Thymus (tissue), 11 donors: ENCODE data around the gene SLC2A6. TPM values are rescaled to one million over a fixed set of nuclear protein-coding genes. Genes with fewer than 3 reads are reported as not detected.
A peak's percentile ranks its signal among the peaks of the same experiment; 100 is the strongest.

ENCODE experiments used
- DNase-seq, 9 donors: peaks; one replicate each; pipeline ENCODE4 v3.0.0-alpha.2; 2013; ENCODE audit warnings: low spot score in 9 of 9, low read depth in 6 of 9, missing footprints in 1 of 9
- H3K27ac ChIP-seq, 2 donors: one replicate each; pipeline ENCODE4 v1.5.1; 2013; ENCODE audit warnings: control low read depth in 1 of 2, low read depth in 1 of 2, low read length in 1 of 2, mild to moderate bottlenecking in 1 of 2, moderate library complexity in 1 of 2
- H3K27me3 ChIP-seq, 2 donors: one replicate each; pipeline ENCODE4 v1.5.1; 2013; ENCODE audit warnings: low read length in 1 of 2; ENCODE audit not compliant: control insufficient read depth in 2 of 2, insufficient read depth in 1 of 2
- H3K36me3 ChIP-seq, 2 donors: one replicate each; pipeline ENCODE4 v1.5.1; 2013; ENCODE audit warnings: low read length in 1 of 2, mild to moderate bottlenecking in 1 of 2, moderate library complexity in 1 of 2; ENCODE audit not compliant: control insufficient read depth in 2 of 2, insufficient read depth in 2 of 2
- H3K4me1 ChIP-seq, 2 donors: one replicate each; pipeline ENCODE4 v1.5.1; 2013; ENCODE audit warnings: low read length in 2 of 2; ENCODE audit not compliant: control insufficient read depth in 2 of 2, insufficient read depth in 2 of 2
- H3K4me3 ChIP-seq, 2 donors: one replicate each; pipeline ENCODE4 v1.5.1; 2013; ENCODE audit warnings: low read length in 2 of 2, control low read depth in 1 of 2, mild to moderate bottlenecking in 1 of 2
- H3K9me3 ChIP-seq, 2 donors: one replicate each; pipeline ENCODE4 v1.5.1; 2013; ENCODE audit warnings: low read length in 1 of 2, mild to moderate bottlenecking in 1 of 2; ENCODE audit not compliant: control insufficient read depth in 2 of 2, insufficient read depth in 1 of 2
- WGBS: extraction: QIAGEN DNeasy Blood & Tissue Kit; methylation state at CpG from one replicate; pipeline ENCODE4 v1.1.7; 2013; 5-methylcytosine and 5-hydroxymethylcytosine counted together
- polyA plus RNA-seq: library from polyadenylated mRNA; stranded (reverse); fragments of 200-250 nt; gene quantifications from one replicate; pipeline ENCODE4 v1.2.3, GENCODE V29; 2013
- total RNA-seq: library from RNA; stranded (reverse); fragments of 120-200 nt; gene quantifications from one replicate; pipeline ENCODE4 v1.2.4, GENCODE V29; 2013
- donor health status: healthy.

SLC2A6 gene
- total and polyA plus RNA-seq, 2 donors, result 2.0 to 5.5 TPM

GRCh38 chr9:133425049-133425632, 53.8 kb downstream of the SLC2A6 start:
- H3K9me3 ChIP-seq, result no peaks in the 10 kb centered on the region
- no peak overlapping the region for H3K27ac ChIP-seq
- peaks cover 31 to 50% of the 10 kb centered on the region in 2 donors for H3K27me3 ChIP-seq
- WGBS, result 96% methylated on average over 22 of the region's 22 CpGs
- no peaks in the 10 kb centered on the region for H3K36me3 ChIP-seq
- H3K4me1 ChIP-seq, result no peaks in the 10 kb centered on the region
- DNase-seq, result no peak
- no peak overlapping the region for H3K4me3 ChIP-seq

DNA sequence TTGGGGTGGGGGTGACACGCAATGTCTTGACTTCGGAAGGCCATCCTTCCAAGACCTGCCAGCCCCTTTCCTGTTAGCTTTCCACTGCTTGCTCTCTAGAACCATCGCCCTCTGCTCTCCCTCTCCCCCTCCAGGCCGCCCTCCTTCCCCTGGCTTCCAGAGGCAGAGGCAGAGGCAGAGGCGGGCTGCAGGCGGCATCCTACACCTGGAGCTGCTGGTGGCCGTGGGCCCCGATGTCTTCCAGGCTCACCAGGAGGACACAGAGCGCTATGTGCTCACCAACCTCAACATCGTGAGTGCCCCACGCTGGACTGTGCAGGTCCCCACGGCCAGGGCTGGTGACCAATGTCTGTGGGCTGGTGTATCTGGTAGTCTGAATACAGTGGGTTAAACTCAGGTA, 54.7 kb downstream of the SLC2A6 start:
- DNase-seq, result no peak
- WGBS, result 95% methylated on average over 12 of the region's 12 CpGs
- no peaks in the 10 kb centered on the region for H3K36me3 ChIP-seq
- no peak overlapping the region for H3K27ac ChIP-seq
- H3K4me1 ChIP-seq, result no peaks in the 10 kb centered on the region
- no peaks in the 10 kb centered on the region for H3K9me3 ChIP-seq
- peaks cover 23 to 40% of the 10 kb centered on the region in 2 donors for H3K27me3 ChIP-seq
- H3K4me3 ChIP-seq, result no peak overlapping the region

DNA sequence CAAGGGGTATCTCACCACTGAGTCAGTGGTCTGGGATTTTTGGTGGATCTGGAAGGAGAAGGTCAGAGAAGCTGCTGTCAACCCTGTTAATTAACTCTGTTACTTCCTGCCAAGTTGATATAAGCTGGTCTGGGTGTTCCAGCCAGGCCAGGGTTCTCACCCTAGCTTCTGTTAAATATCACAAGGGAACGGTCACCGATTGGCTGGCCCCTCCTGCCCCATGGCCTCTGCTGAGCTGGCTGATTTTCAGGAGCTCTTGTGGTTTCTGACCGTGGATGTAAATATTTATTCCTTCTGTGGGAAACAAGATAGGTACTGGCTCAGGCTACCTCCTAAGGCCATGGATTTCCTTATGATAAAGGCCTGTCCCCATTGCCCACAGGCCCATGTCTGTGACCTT, 55.7 kb downstream of the SLC2A6 start:
- Histone ChIP-seq H3K9me3 (peaks cover 0 to 9% of the 10 kb centered on the region in 2 donors), H3K36me3 (no peaks in the 10 kb centered on the region), H3K4me3 (no peak overlapping the region), H3K27ac (no peak overlapping the region), H3K4me1 (peaks cover 0 to 4% of the 10 kb centered on the region in 2 donors), H3K27me3 (peaks cover 16 to 33% of the 10 kb centered on the region in 2 donors)
- WGBS, result 95% methylated on average over 3 of the region's 3 CpGs
- no peak for DNase-seq

- 83% methylated on average over 23 of the region's 23 CpGs for WGBS
- H3K9me3 ChIP-seq, result peaks cover 0 to 12% of the 10 kb centered on the region in 2 donors
- H3K27me3 ChIP-seq, result peaks cover 3 to 19% of the 10 kb centered on the region in 2 donors
- H3K4me1 ChIP-seq, result peaks cover 3 to 13% of the 10 kb centered on the region in 2 donors
- H3K36me3 ChIP-seq, result no peaks in the 10 kb centered on the region
- peak in 1 of 9 donors; percentile 17 for DNase-seq
- no peak within 1 kb of the TSS for H3K4me3 ChIP-seq
- no peak within 1 kb of the TSS for H3K27ac ChIP-seq
These were observed 57.0 kb downstream of the SLC2A6 start, which contains the start of gene ADAMTS13 for GRCh38 chr9:133421615-133422542. Gene ADAMTS13, plus strand, starts transcription at chr9:133422367. Its CDS starts 77 bp downstream, at chr9:133422444.

Other genes starting within 250 kb of the SLC2A6 start
- gene ABO, start 203.9 kb downstream of the SLC2A6 start, total RNA-seq, result 0.14 TPM
- 1.3 TPM for gene ABO, start 203.9 kb downstream of the SLC2A6 start, polyA plus RNA-seq
- gene SURF6, start 142.9 kb downstream of the SLC2A6 start, total RNA-seq, result 13.6 TPM
- gene SURF6, start 142.9 kb downstream of the SLC2A6 start, polyA plus RNA-seq, result 17.2 TPM
- gene MED22, start 131.0 kb downstream of the SLC2A6 start, total RNA-seq, result 13.1 TPM
- gene MED22, start 131.0 kb downstream of the SLC2A6 start, polyA plus RNA-seq, result 13.6 TPM
- gene RPL7A, start 130.9 kb downstream of the SLC2A6 start, total RNA-seq, result 2,397 TPM
- 3,092 TPM for gene RPL7A, start 130.9 kb downstream of the SLC2A6 start, polyA plus RNA-seq
- 31.9 TPM for gene SURF1, start 122.6 kb downstream of the SLC2A6 start, total RNA-seq
- gene SURF1, start 122.6 kb downstream of the SLC2A6 start, polyA plus RNA-seq, result 84.0 TPM
- gene SURF2, start 122.5 kb downstream of the SLC2A6 start, total RNA-seq, result 21.9 TPM
- gene SURF2, start 122.5 kb downstream of the SLC2A6 start, polyA plus RNA-seq, result 34.0 TPM
- gene SURF4, start 103.0 kb downstream of the SLC2A6 start, total RNA-seq, result 87.3 TPM
- gene SURF4, start 103.0 kb downstream of the SLC2A6 start, polyA plus RNA-seq, result 52.0 TPM
- gene STKLD1, start 102.7 kb downstream of the SLC2A6 start, total RNA-seq, result 0.94 TPM
- gene STKLD1, start 102.7 kb downstream of the SLC2A6 start, polyA plus RNA-seq, result 1.5 TPM
- gene REXO4, start 61.1 kb downstream of the SLC2A6 start, total RNA-seq, result 20.4 TPM
- 17.5 TPM for gene REXO4, start 61.1 kb downstream of the SLC2A6 start, polyA plus RNA-seq
- 0.94 TPM for gene ADAMTS13, start 56.7 kb downstream of the SLC2A6 start, total RNA-seq
- gene ADAMTS13, start 56.7 kb downstream of the SLC2A6 start, polyA plus RNA-seq, result 11.8 TPM
- gene CACFD1, start 19.1 kb downstream of the SLC2A6 start, total RNA-seq, result 6.1 TPM
- 9.1 TPM for gene CACFD1, start 19.1 kb downstream of the SLC2A6 start, polyA plus RNA-seq
- gene MYMK, start 45.9 kb upstream of the SLC2A6 start, total RNA-seq, result 0.47 TPM
- gene MYMK, start 45.9 kb upstream of the SLC2A6 start, polyA plus RNA-seq, result 0.39 TPM
- gene ADAMTSL2, start 55.6 kb upstream of the SLC2A6 start, total RNA-seq, result 1.7 TPM
- 0.68 TPM for gene ADAMTSL2, start 55.6 kb upstream of the SLC2A6 start, polyA plus RNA-seq
- gene FAM163B, start 130.3 kb upstream of the SLC2A6 start, total RNA-seq, result 2.0 TPM
- gene FAM163B, start 130.3 kb upstream of the SLC2A6 start, polyA plus RNA-seq, result 0.27 TPM
- gene DBH, start 157.3 kb upstream of the SLC2A6 start, total RNA-seq, result 0.28 TPM
- 0.25 TPM for gene DBH, start 157.3 kb upstream of the SLC2A6 start, polyA plus RNA-seq